Skeletal muscle satellite cell (primary cell): Measurements from ENCODE around the gene GTF3C1.

Experiments
- H3K27me3 ChIP-seq: 2 replicates; pipeline ENCODE4 v1.7.0; 2013; ENCODE audit warnings: low read length; ENCODE audit not compliant: control insufficient read depth, insufficient read depth
- H3K36me3 ChIP-seq: 2 replicates; pipeline ENCODE4 v1.7.0; 2013; ENCODE audit warnings: mild to moderate bottlenecking, control low read depth, low read length; ENCODE audit not compliant: insufficient read depth
- H3K4me1 ChIP-seq: 2 replicates; pipeline ENCODE4 v1.7.0; 2013; ENCODE audit warnings: low read length; ENCODE audit not compliant: control insufficient read depth, insufficient read depth
- H3K4me2 ChIP-seq: 2 replicates; pipeline ENCODE4 v1.7.0; 2013; ENCODE audit warnings: mild to moderate bottlenecking, low read length
- H3K4me3 ChIP-seq: 2 replicates; pipeline ENCODE4 v1.7.0; 2013; ENCODE audit warnings: low read length
- H3K9ac ChIP-seq: 2 replicates; pipeline ENCODE4 v1.7.0; 2013; ENCODE audit warnings: mild to moderate bottlenecking, low read depth, low read length, moderate library complexity
- H3K9me3 ChIP-seq: replicated peaks from 2 replicates; pipeline ENCODE4 v1.7.0; 2013; ENCODE audit warnings: mild to moderate bottlenecking, control low read depth, low read length

GTF3C1 gene

GRCh38 chr16:27428026-27428785 lies 121.5 kb downstream of the GTF3C1 start:
- Histone ChIP-seq H3K36me3 (peaks cover 5% of the 10 kb centered on the region), H3K9ac (no peak overlapping the region), H3K4me1 (peaks cover 33% of the 10 kb centered on the region), H3K9me3 (no peaks in the 10 kb centered on the region), H3K4me2 (no peak overlapping the region), H3K27me3 (no peaks in the 10 kb centered on the region), H3K4me3 (no peak overlapping the region)

GRCh38 chr16:27427538-27427937 lies 122.2 kb downstream of the GTF3C1 start:
- Histone ChIP-seq H3K36me3 (peaks cover 5% of the 10 kb centered on the region), H3K4me1 (peaks cover 30% of the 10 kb centered on the region), H3K4me2 (no peak overlapping the region), H3K9ac (no peak overlapping the region), H3K9me3 (no peaks in the 10 kb centered on the region), H3K4me3 (no peak overlapping the region), H3K27me3 (no peaks in the 10 kb centered on the region)

- H3K4me1 ChIP-seq, result peaks cover 22% of the 10 kb centered on the region
- H3K4me3 ChIP-seq, result no peak overlapping the region
- no peak overlapping the region for H3K9ac ChIP-seq
- no peaks in the 10 kb centered on the region for H3K27me3 ChIP-seq
- H3K4me2 ChIP-seq, result no peak overlapping the region
- H3K36me3 ChIP-seq, result peaks cover 5% of the 10 kb centered on the region
- no peaks in the 10 kb centered on the region for H3K9me3 ChIP-seq
Measured at GRCh38 chr16:27426423-27427408, 123.0 kb downstream of the GTF3C1 start.

- Histone ChIP-seq H3K9ac (no peak overlapping the region), H3K27me3 (no peaks in the 10 kb centered on the region), H3K4me2 (no peak overlapping the region), H3K9me3 (no peaks in the 10 kb centered on the region), H3K4me3 (no peak overlapping the region), H3K36me3 (peaks cover 5% of the 10 kb centered on the region), H3K4me1 (peaks cover 14% of the 10 kb centered on the region)
Measured at GRCh38 chr16:27425961-27426360, 123.8 kb downstream of the GTF3C1 start.

- Histone ChIP-seq H3K9ac (no peak overlapping the region), H3K27me3 (no peaks in the 10 kb centered on the region), H3K36me3 (peaks cover 5% of the 10 kb centered on the region), H3K4me3 (no peak overlapping the region), H3K4me2 (no peak overlapping the region), H3K4me1 (peaks cover 14% of the 10 kb centered on the region), H3K9me3 (no peaks in the 10 kb centered on the region)
Measured at GRCh38 chr16:27424772-27425498, 124.8 kb downstream of the GTF3C1 start.

- H3K27me3 ChIP-seq, result no peaks in the 10 kb centered on the region
- H3K4me3 ChIP-seq, result no peak overlapping the region
- no peak overlapping the region for H3K4me2 ChIP-seq
- peaks cover 12% of the 10 kb centered on the region for H3K4me1 ChIP-seq
- no peak overlapping the region for H3K9ac ChIP-seq
- H3K9me3 ChIP-seq, result no peaks in the 10 kb centered on the region
- peaks cover 10% of the 10 kb centered on the region for H3K36me3 ChIP-seq
Measured at GRCh38 chr16:27421961-27422740, 127.6 kb downstream of the GTF3C1 start.

GRCh38 chr16:27417047-27417671 lies 132.6 kb downstream of the GTF3C1 start:
- Histone ChIP-seq H3K9me3 (no peaks in the 10 kb centered on the region), H3K27me3 (no peaks in the 10 kb centered on the region), H3K36me3 (peaks cover 8% of the 10 kb centered on the region), H3K4me3 (no peak overlapping the region), H3K4me1 (no peaks in the 10 kb centered on the region), H3K9ac (no peak overlapping the region), H3K4me2 (no peak overlapping the region)

- Histone ChIP-seq H3K36me3 (peaks cover 8% of the 10 kb centered on the region), H3K27me3 (no peaks in the 10 kb centered on the region), H3K4me2 (no peak overlapping the region), H3K9me3 (no peaks in the 10 kb centered on the region), H3K4me1 (no peaks in the 10 kb centered on the region), H3K4me3 (no peak overlapping the region), H3K9ac (no peak overlapping the region)
Measured at GRCh38 chr16:27414788-27415431, 134.8 kb downstream of the GTF3C1 start.

GRCh38 chr16:27413956-27414355 lies 135.8 kb downstream of the GTF3C1 start:
- no peak overlapping the region for H3K4me3 ChIP-seq
- no peak overlapping the region for H3K9ac ChIP-seq
- H3K9me3 ChIP-seq, result no peaks in the 10 kb centered on the region
- H3K27me3 ChIP-seq, result no peaks in the 10 kb centered on the region
- H3K4me1 ChIP-seq, result no peaks in the 10 kb centered on the region
- no peak overlapping the region for H3K4me2 ChIP-seq
- peaks cover 8% of the 10 kb centered on the region for H3K36me3 ChIP-seq

GRCh38 chr16:27410761-27411160 lies 139.0 kb downstream of the GTF3C1 start:
- Histone ChIP-seq H3K4me3 (no peak overlapping the region), H3K9me3 (no peaks in the 10 kb centered on the region), H3K9ac (no peak overlapping the region), H3K36me3 (no peaks in the 10 kb centered on the region), H3K4me1 (peaks cover 31% of the 10 kb centered on the region), H3K4me2 (no peak overlapping the region), H3K27me3 (no peaks in the 10 kb centered on the region)
